HG02588 (cell line): ENCODE measurements around the gene TICRR.

Source experiments
- ATAC-seq: cut with Tn5 transposase; IDR thresholded peaks from one replicate; pipeline ENCODE4 v1.9.1; 2021; ENCODE audit warnings: mild to moderate bottlenecking, moderate library complexity; ENCODE audit not compliant: unreplicated experiment

Gene TICRR

GRCh38 chr15:89672221-89673164, 97.2 kb downstream of the TICRR start:
- no peak for ATAC-seq

GRCh38 chr15:89673165-89673512, 97.9 kb downstream of the TICRR start:
- ATAC-seq = no peak

GRCh38 chr15:89674526-89674925, 99.3 kb downstream of the TICRR start:
- ATAC-seq = no peak

GRCh38 chr15:89675606-89676005, 100.3 kb downstream of the TICRR start:
- ATAC-seq = no peak

- no peak for ATAC-seq
These were observed 102.1 kb downstream of the TICRR start for GRCh38 chr15:89677381-89677780.
